ENCODE results near the gene GPBAR1.
A peak's percentile ranks its signal among the peaks of the same experiment; 100 is the strongest.

Gene GPBAR1

DNA sequence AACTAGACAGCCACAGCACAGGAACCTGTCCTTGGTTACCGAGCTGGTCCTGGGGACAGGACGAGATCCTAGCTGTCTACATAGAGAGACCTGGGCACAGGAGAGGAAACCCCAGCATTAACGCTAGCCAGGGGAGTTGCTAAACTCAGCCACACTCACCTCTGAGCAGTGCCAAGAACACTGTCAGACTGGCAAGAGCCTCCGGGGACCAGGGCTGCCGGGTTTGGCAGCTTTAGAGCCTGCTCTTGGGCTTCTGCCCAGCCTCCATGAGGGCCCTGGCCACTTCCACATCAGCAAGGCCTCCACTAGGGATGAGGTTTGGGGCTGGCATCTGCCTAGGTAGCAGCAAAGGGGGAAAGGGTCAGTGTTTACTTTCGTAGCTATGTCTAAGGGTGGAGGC lies 24.8 kb downstream of the GPBAR1 start:
- DNase-seq (ENCODE audit: low read depth in 2 of 2): no peak

DNA sequence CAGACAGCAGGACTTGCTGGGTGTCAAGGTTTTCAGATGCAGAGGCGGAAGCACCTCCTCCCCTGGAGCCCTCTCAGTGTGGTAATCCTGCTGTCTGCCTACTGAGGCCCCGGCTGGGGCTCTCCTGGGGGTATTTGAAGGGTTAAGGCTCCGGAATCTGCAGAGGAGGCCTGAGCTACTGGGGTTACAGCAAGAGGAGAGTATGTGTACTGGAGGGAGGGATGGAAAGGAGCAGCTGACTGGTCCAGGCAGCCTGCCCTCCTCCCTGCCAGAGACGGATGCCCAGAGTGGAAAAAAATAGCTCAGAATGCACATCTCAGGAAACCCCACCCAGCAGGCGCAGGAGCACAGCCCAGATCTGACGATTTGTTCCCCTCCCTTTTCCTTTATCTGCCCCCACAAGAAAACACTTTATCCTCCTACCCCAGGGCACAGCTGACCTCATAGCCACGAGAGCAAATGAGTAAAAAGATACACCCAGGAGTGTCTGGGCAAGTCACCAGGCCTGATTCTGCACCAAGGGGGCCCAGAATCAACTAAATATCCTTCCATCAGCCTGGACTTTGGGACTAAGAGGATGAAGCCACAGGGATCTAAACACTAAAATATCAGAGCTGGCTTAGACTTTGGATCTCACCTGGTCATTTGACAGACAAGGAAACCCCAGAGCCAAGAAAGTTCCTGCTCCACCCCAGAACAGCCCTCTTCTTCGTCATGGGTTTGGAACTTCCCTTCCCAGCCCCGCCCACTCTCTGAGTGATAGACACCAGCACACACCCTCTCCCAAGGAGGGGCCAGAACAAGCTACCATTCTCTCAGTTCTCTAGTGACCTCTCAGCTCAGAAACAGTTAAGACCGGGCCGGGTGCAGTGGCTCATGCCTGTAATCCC lies 26.0 kb downstream of the GPBAR1 start:
- DNase-seq (ENCODE audit: low read depth in 2 of 2): peak; percentile 64 to 74

GRCh38 chr2:218289639-218290315 lies 29.0 kb downstream of the GPBAR1 start:
- no peak for DNase-seq (ENCODE audit: low read depth in 2 of 2)

- peak in 1 of 2 donors; percentile 27 for DNase-seq (ENCODE audit: low read depth in 2 of 2)
Observed at GRCh38 chr2:218290316-218291261, 29.8 kb downstream of the GPBAR1 start.

- no peak for DNase-seq (ENCODE audit: low read depth in 2 of 2)
Observed at GRCh38 chr2:218291318-218292047, 30.7 kb downstream of the GPBAR1 start.

DNA sequence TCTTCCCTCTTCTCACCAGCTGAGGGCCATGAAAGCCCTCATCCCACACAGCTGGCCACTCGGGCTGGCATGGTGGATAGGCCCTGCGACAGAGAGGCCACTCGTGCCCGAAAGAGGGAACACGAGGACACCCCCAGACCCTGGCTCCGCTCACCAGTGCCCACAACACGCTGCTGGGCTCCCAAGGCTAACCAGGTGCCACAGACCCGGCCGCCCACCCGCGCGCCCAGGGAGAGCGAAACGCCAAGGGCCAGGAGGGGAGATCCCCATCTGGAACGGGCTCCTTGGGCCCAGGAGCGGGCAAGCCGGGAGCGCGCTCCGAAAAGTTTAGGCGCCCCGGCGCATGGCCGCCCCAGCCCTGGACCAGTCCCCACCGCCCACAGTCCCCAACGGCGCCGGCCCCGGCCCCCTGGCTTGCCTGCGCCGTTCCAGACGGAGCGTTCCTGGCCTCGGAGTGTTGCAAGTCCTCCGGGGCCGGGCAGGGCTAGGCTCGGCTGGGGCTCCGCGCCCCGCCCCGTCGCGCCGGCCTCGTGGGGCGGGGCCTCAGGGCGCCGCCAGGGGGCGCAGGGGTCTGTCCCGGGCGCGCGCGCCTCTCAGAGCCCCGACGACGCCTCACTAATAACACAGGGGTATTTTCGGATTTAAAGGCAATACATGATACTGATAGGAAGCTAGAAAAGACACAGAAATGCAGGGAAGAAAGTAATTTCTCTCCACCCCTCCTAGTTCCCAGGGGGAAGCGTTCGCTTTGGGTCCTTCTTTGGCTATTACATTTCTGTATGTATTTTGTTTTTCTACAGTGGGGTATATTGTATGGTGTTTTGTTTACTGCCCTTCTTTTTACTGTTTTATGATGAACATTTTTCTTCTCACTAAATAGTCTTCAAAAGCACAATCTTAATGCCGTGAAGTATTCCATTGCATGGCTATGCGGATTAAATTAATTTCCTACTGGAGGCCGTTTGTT lies 31.5 kb downstream of the GPBAR1 start, which contains the start of gene TMBIM1:
TSS of gene TMBIM1 (minus strand) at position 456 of the 967 bp plus-strand sequence. CDS start 10,362 bp downstream, outside the sequence.
- peak; percentile 65 to 71 for DNase-seq (ENCODE audit: low read depth in 2 of 2)

- DNase-seq (ENCODE audit: low read depth in 2 of 2): no peak
Observed at GRCh38 chr2:218293715-218294429, 33.1 kb downstream of the GPBAR1 start.

DNA sequence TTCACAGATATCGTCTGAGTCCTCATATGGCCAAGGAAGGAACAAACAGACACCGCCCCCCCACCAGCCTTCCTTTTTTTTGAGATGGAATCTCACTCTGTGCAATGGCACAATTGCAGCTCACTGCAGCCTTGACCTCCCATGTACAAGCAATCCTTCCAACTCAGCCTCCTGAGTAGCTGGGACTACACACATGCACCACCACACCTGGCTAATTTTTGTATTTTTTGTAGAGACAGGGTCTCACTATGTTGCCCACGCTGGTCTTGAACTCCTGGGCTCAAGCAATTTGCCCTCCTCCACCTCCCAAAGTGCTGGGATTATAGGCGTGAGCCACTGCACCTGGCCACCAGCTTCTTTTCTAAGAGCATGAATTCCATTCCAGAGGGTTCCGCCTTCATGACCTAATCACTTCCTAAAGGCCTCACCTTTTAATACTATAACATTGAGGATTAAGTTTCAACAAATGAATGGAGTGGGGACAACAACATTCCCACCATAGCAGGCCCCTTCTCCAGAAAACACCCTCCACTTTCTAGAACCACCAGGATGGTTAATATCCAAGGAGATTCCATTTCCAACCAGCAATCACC lies 33.7 kb downstream of the GPBAR1 start:
- DNase-seq (ENCODE audit: low read depth in 2 of 2): no peak

GRCh38 chr2:218295029-218295428 lies 34.2 kb downstream of the GPBAR1 start:
- DNase-seq (ENCODE audit: low read depth in 2 of 2): no peak

DNA sequence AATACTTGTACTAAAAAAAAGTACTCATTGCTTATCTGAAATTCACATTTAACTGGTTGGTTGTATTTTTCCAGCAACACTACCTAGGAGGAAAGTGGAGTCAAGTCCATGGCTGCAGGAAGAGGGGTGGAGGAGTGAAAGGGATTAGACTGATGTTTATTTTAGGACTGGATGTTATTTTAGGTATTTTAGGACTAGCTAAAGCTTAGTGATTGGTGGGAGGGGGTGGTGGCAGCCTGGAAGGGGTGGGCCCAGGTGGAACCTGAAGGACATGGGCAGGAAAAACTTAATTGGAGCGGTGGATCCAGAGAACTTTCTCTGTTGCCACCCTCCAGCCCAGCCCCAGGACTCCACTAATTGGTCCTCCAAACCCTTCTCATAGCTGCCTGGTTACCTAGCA lies 35.4 kb downstream of the GPBAR1 start:
- DNase-seq (ENCODE audit: low read depth in 2 of 2): no peak

GRCh38 chr2:218296847-218297246 lies 36.0 kb downstream of the GPBAR1 start:
- no peak for DNase-seq (ENCODE audit: low read depth in 2 of 2)

DNA sequence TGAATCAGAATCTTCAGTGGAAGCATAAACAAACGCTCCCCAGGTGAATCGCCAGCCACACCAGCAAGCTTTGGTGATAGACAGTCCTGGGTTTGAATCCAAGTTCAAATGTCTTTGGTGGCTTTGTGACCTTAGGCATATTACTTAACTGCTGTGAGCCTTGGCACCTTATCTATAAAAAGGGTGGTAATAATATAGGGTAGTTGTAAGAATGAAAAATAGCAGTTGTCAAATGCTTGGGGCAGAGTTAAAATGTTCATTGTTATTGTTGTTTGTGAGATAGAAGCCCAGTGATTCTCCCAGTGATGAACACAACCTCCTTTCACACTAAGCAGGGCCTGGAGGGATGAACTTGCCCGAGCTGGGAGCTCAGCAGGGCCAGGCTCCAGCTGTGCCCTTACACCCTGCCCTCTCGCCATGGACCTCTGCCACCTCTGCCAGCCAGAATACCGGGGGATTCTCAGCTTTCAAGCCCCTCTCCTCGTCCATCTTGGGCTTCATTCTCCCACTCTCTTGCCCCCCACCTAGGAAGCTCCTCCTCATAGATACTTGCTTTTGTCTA lies 37.6 kb downstream of the GPBAR1 start:
- DNase-seq (ENCODE audit: low read depth in 2 of 2): no peak

DNA sequence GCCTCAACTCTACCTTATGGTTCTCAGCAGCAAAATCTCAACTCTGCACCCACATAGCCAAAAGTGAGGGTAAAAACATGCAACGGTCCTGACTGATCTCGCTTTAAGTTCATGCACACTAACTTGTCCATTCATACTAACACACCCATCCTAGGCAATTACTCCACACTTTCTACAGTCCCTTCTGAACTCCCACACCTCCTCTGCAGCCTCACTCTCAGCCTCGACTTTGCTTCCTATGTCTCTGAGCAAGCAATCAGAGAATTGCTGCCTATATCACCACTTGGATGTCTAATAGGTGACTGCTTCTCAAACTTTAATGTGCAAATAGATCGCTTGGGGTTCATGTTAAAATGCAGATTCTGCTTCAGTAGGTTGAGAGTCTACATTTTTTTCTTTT lies 39.3 kb downstream of the GPBAR1 start:
- no peak for DNase-seq (ENCODE audit: low read depth in 2 of 2)

DNA sequence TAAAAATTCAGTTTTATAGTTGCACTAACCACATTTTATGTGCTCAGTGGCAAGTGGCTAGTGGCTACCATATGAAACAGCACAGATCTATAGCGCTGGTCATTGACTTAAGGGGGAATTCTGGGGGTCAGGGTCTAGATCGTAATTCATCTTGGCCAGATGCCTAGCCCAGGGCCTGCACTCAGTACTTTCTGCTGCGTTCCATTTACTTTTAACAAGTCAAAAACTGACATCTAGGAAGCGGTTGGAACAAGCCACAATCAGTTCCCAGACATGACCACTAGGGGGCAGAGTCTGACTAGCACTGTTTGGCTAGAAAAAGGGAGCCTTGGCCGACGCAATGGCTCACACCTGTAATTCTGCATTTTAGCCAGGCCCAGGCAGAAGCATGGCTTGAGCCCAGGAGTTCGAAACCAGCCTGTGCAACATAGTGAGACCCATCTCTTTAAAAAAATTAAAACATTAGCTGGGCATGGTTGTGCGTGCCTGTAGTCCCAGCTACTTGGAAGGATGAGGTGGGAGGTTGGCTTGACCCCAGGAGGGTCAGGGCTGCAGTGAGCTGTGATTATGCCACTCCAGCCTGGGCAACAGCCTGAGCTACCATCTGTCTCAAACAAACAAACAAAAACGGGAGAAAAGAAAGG lies 40.5 kb downstream of the GPBAR1 start:
- DNase-seq (ENCODE audit: low read depth in 2 of 2): peak; percentile 83 to 85

DNA sequence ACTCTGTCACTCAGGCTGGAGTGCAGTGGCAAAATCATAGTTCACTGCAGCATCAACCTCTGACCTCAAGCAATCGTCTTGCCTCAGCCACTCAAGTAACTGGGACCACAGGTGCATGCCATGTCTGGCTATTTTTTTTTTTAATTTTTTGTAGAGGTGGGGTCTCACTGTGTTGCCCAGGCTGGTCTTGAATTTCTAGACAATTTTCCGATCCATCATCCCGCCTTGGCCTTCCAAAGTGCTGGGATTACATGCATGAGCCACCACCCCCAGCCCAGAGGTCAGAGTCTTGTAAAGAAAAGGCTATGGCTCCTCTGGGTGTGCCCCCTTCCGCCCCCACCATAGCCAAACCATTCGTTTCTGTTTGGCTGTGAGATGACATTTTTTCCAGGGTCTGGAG lies 44.6 kb downstream of the GPBAR1 start:
- DNase-seq (ENCODE audit: low read depth in 2 of 2): no peak

DNA sequence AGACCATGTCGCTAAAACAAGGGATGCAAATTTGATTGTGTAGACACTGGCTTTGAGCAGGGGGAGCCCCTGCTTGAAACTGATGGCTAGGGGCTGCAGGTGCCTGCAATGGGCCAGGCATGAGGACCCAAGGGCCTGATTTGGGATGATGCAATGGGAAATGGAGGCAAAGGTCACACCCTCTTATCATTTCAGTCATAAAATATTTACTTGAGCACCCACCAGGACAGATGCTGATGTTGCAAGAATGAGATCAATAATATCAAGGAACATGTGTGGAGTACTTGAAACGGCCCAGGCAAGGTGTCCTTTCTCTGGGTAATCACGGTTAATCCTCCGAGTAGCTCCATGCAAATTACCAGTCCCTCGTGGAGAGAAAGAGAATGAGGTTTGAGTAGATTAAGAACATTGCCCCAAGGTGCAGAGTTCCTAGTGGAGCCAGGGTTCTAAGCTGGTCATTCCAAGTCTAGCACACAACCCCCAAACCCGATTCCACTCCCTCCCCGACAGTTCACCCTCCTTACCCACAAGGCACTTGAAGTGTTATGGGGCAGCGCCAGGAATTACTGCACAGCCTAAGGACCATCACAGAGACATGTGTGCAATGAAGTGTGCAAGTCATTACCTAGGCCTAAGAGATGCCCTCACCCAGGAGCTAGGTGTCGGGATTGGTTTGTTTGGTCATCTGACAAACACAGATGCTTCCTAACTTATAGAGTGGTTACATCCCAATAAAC lies 45.5 kb downstream of the GPBAR1 start:
- no peak for DNase-seq (ENCODE audit: low read depth in 2 of 2)

DNA sequence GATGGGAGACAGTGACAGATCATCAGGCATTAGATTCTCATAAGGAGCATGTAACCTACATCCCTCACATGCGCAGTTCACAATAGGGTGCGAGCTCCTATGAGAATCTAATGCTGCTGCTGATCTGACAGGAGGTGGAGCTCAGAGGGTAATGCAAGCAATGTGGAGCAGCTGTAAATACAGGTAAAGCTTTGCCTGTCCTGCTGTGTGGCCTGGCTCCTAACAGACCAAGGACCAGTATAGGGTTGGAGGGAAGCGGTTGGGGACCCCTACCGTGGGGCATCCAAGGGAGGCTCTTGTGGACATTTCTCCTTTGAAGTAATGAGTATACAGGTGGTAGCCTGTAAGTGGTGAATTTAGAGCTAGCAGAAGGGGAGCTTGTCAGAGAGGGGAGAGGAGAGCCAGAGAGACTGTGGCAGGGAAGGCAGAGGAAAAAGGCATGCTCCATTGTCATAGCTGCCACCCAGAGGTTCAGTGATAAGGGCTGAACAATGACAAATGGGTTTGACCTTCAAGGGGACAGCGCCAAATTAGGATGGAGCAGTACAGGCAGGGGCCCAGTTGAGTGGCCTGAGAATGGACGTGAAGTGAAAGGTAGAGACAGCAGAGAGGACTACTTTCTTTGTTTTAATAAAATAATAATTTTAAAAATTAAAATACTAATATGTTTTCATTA lies 46.7 kb downstream of the GPBAR1 start:
- DNase-seq (ENCODE audit: low read depth in 2 of 2): no peak
